IPS-18a (cell line): ENCODE measurements around the gene FRRS1L.

Experiments
- H3K27ac ChIP-seq: one replicate; pipeline ENCODE4 v1.5.1; 2013; ENCODE audit warnings: low read length
- H3K27me3 ChIP-seq: one replicate; pipeline ENCODE4 v1.6.1; 2013; ENCODE audit warnings: mild to moderate bottlenecking, low read length; ENCODE audit not compliant: control insufficient read depth, insufficient read depth
- H3K36me3 ChIP-seq: one replicate; pipeline ENCODE4 v1.6.1; 2013; ENCODE audit warnings: low read depth, low read length; ENCODE audit not compliant: control insufficient read depth
- H3K4me1 ChIP-seq: one replicate; pipeline ENCODE4 v1.6.1; 2013; ENCODE audit warnings: low read depth, low read length; ENCODE audit not compliant: control insufficient read depth
- H3K4me3 ChIP-seq: one replicate; pipeline ENCODE4 v1.5.1; 2013; ENCODE audit warnings: low read length
- H3K9ac ChIP-seq: one replicate; pipeline ENCODE4 v1.6.1; 2013; ENCODE audit warnings: mild to moderate bottlenecking, low read length, moderate library complexity
- H3K9me3 ChIP-seq: one replicate; pipeline ENCODE4 v1.6.1; 2013; ENCODE audit warnings: low read depth, low read length; ENCODE audit not compliant: control insufficient read depth

The FRRS1L gene

GRCh38 chr9:109097146-109097545 lies 69.9 kb downstream of the FRRS1L start:
- H3K4me3 ChIP-seq, result no peak overlapping the region
- no peaks in the 10 kb centered on the region for H3K9me3 ChIP-seq
- H3K36me3 ChIP-seq, result peaks cover 25% of the 10 kb centered on the region
- no peaks in the 10 kb centered on the region for H3K27me3 ChIP-seq
- peaks cover 16% of the 10 kb centered on the region for H3K4me1 ChIP-seq
- no peak overlapping the region for H3K9ac ChIP-seq
- H3K27ac ChIP-seq, result no peak overlapping the region

GRCh38 chr9:109095321-109095720 lies 71.7 kb downstream of the FRRS1L start:
- no peak overlapping the region for H3K27ac ChIP-seq
- no peak overlapping the region for H3K4me3 ChIP-seq
- no peak overlapping the region for H3K9ac ChIP-seq
- H3K9me3 ChIP-seq, result no peaks in the 10 kb centered on the region
- peaks cover 38% of the 10 kb centered on the region for H3K36me3 ChIP-seq
- H3K27me3 ChIP-seq, result no peaks in the 10 kb centered on the region
- peaks cover 16% of the 10 kb centered on the region for H3K4me1 ChIP-seq

DNA sequence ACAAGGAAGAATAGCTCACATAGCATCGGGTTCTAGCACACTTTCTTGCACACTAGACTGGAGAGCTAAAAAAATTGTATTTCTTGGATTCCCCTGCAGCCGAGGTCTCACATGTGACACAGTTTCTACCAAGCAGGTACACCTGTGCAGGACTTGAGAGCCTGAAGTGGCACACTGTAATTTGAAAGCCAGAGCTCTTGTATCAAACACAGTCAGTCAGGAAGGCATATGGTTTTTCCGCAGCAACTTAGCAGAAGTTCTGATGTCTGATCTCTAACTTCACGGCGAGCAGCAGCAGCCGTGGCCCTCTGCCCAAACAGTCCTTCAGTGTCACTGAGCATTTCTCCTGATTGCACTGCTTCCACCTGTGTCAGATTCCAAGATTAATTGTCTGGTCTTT lies 72.8 kb downstream of the FRRS1L start:
- Histone ChIP-seq H3K36me3 (peaks cover 38% of the 10 kb centered on the region), H3K4me1 (peaks cover 12% of the 10 kb centered on the region), H3K27ac (no peak overlapping the region), H3K27me3 (no peaks in the 10 kb centered on the region), H3K9me3 (no peaks in the 10 kb centered on the region), H3K4me3 (no peak overlapping the region), H3K9ac (no peak overlapping the region)

DNA sequence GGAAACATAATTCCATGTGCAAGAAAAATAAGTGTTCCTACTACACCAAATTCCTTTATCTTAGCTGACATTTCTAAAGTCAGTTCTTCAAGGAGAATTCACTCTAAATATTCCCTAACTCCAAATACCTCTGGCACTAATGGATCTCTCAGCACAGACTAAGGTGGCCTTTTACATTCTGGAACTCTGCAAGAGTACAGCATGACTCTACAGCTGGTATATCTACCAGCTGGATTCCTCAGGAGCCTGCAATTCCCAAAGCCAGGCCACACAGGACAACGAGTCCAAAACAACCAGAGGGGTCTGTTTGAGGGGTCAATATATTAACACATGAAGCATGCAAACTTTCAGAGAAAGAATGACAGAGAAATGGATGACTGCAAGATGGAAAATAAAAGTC lies 74.5 kb downstream of the FRRS1L start:
- Histone ChIP-seq H3K9ac (no peak overlapping the region), H3K36me3 (peaks cover 46% of the 10 kb centered on the region)

DNA sequence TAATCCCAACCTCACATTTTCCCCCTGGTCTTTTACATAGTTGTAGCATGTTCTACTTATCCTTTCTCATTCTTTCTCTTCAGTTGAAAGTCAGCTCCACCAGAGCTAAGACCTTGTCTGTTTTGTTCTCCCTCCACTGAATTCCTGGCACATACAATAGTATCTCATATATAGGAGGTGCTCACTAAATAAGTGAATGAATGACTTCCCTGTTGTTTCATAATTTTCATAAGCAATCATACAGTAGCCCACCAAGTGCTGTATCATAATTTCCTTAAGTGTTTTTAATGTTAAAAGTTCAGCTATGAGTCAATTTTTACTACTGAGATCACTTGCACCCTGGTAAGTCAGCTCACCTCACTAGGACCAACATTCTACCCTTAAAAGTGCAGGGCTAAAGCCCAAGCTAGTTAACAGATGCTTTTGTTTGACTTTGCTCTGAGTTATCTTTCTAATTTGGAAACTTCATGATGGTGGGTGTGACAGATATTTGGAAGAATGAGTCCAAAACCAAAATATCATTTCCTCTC lies 74.9 kb downstream of the FRRS1L start:
- no peak overlapping the region for H3K4me3 ChIP-seq

More for the DNA sequence above, 74.5 kb downstream of the FRRS1L start:
- no peak overlapping the region for H3K4me3 ChIP-seq
- no peaks in the 10 kb centered on the region for H3K4me1 ChIP-seq
- no peak overlapping the region for H3K27ac ChIP-seq
- H3K9me3 ChIP-seq, result no peaks in the 10 kb centered on the region
- H3K27me3 ChIP-seq, result no peaks in the 10 kb centered on the region

DNA sequence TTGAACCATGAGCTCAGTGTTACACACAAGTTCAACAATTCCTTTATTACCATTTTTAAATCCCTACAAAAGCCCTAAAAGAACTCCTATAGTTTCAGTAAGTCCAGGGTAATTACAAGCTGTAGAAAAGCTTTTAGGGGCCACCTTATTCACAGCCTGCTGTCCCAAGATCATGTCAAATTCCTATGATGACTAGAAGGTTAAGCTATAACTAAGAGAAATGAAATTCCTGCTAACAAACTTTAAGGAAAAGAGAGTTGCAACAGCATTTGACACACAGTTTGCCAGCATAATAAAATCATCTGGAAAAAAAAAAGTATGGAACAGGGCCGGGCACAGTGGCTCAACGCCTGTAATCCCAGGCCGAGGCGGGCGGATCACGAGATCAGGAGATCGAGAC lies 78.8 kb downstream of the FRRS1L start:
- no peak overlapping the region for H3K4me3 ChIP-seq
- no peak overlapping the region for H3K27ac ChIP-seq
- peaks cover 59% of the 10 kb centered on the region for H3K36me3 ChIP-seq
- no peaks in the 10 kb centered on the region for H3K4me1 ChIP-seq
- H3K27me3 ChIP-seq, result no peaks in the 10 kb centered on the region
- no peaks in the 10 kb centered on the region for H3K9me3 ChIP-seq
- no peak overlapping the region for H3K9ac ChIP-seq

More for the DNA sequence above, 74.9 kb downstream of the FRRS1L start:
- Histone ChIP-seq H3K4me1 (no peaks in the 10 kb centered on the region), H3K9me3 (no peaks in the 10 kb centered on the region), H3K9ac (no peak overlapping the region), H3K36me3 (peaks cover 50% of the 10 kb centered on the region), H3K27ac (no peak overlapping the region), H3K27me3 (no peaks in the 10 kb centered on the region)

- Histone ChIP-seq H3K27me3 (no peaks in the 10 kb centered on the region), H3K27ac (no peak overlapping the region), H3K9me3 (no peaks in the 10 kb centered on the region), H3K36me3 (peaks cover 55% of the 10 kb centered on the region), H3K4me1 (no peaks in the 10 kb centered on the region), H3K4me3 (no peak overlapping the region), H3K9ac (no peak overlapping the region)
Measured at GRCh38 chr9:109087795-109088194, 79.3 kb downstream of the FRRS1L start.

DNA sequence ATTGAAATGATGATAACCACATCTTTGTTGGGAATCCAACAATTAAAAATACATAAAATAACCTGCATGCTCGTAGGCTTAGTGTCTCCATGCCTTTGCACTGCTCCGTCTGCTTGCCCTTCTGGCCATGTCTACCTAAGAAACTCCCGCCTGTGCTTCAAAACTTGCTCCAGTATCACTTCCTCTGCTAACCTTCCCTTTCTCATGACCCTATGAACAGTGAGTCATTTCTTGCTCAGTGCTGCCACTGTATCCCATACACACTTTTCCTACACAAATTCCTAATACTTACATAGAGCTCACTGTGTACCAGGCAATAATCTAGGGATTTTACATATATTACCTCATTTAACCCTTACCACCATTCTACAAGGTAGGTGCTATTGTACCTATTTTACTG lies 80.8 kb downstream of the FRRS1L start:
- H3K9ac ChIP-seq, result no peak overlapping the region
- no peaks in the 10 kb centered on the region for H3K27me3 ChIP-seq
- H3K9me3 ChIP-seq, result no peaks in the 10 kb centered on the region
- no peak overlapping the region for H3K4me3 ChIP-seq
- H3K4me1 ChIP-seq, result no peaks in the 10 kb centered on the region
- H3K27ac ChIP-seq, result no peak overlapping the region
- peaks cover 41% of the 10 kb centered on the region for H3K36me3 ChIP-seq

DNA sequence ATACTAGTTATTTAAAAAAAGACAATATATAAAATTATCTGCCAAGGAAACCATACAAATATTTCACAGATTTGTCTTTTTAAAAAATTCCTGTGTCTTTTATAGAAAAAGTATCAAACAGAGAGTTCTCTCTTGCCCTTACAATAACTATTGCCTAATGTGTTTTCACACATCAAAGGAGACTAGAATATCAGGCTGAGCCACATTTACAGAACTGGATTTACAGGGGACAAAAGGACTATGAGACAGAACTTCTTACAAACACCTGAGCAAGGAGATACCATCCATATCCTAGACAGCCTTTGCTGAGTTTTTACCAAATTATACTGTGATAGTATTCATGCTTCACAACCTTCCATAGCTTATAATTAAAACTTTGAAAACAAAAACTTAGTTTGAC lies 81.5 kb downstream of the FRRS1L start:
- Histone ChIP-seq H3K27ac (no peak overlapping the region), H3K36me3 (peaks cover 41% of the 10 kb centered on the region), H3K4me1 (no peaks in the 10 kb centered on the region), H3K4me3 (no peak overlapping the region), H3K9ac (no peak overlapping the region), H3K9me3 (no peaks in the 10 kb centered on the region), H3K27me3 (no peaks in the 10 kb centered on the region)

DNA sequence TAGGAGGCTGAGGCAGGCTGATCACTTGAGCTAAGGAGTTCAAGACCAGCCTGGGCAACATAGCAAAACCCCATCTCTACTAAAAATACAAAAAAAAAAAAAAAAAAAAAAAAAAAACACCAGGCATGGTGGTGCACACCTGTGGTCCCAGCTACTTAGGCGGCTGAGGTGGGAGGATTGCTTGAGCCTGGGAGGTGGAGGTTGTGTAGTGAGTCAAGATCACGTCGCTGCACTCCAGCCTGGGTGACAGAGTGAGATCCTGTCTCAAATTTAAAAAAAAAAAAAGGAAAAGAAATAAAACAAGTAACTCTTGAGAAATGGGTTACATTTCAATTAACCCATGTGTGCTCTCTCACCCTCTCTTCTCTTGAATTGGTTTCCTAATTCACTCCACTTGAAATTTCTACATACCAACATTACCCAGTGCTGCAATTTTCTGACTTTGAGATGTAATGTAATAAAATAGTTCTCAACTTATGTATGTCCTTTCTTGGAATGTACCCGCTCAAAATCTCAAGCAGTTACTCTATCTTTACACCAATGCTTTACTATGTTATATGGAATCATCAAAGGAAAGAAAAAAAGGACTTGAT lies 83.1 kb downstream of the FRRS1L start:
- Histone ChIP-seq H3K9me3 (no peaks in the 10 kb centered on the region), H3K9ac (no peak overlapping the region), H3K4me3 (no peak overlapping the region), H3K4me1 (no peaks in the 10 kb centered on the region), H3K27me3 (no peaks in the 10 kb centered on the region), H3K36me3 (peaks cover 55% of the 10 kb centered on the region), H3K27ac (no peak overlapping the region)

DNA sequence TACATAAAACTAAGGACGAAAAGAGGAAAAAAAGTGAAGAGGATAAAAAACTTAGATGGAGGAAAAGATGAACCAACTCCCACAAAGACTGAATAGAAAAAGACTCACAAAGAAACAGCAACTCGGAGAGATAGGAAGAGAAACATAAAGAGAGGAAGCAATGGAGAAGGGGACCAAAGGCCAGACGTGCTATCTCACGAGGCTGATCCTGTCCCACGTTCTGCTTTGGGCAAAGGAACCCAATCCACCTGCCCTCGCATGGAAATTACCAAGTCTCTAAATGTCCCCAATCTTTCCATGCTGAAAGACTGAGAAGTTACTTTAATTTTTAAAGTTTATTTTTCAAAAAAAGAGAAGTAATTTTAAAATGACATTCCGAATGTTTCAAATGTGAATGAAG lies 83.9 kb downstream of the FRRS1L start:
- H3K4me3 ChIP-seq, result no peak overlapping the region
- no peaks in the 10 kb centered on the region for H3K9me3 ChIP-seq
- no peaks in the 10 kb centered on the region for H3K27me3 ChIP-seq
- H3K36me3 ChIP-seq, result peaks cover 60% of the 10 kb centered on the region
- no peak overlapping the region for H3K27ac ChIP-seq
- H3K9ac ChIP-seq, result no peak overlapping the region
- H3K4me1 ChIP-seq, result no peaks in the 10 kb centered on the region

DNA sequence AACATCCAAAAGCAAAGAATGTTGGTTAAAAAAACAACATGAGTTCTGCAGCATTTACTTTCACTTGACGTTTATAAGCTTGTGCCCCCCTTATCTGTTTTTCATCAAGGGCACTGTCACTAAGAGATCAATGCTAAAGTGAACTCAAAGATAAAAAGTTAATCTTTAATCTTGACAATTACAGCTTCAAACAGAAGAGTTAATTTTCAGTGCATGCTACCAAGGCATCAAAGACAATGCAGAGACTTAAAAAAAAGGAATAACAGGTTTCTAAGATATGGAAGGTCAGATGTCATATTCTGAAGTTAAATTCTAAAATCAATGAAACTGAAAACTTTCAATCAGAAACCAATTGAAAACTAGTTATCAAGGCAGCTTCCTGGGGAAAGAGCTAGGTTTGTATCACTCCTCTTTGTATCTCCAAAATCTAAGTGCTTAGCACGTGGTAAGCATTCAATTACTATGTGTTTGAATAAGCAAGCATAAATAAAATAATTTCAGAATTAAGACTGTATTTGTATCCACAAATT lies 84.9 kb downstream of the FRRS1L start:
- Histone ChIP-seq H3K9me3 (no peaks in the 10 kb centered on the region), H3K4me1 (no peaks in the 10 kb centered on the region), H3K9ac (no peak overlapping the region), H3K27me3 (no peaks in the 10 kb centered on the region), H3K27ac (no peak overlapping the region), H3K36me3 (peaks cover 59% of the 10 kb centered on the region), H3K4me3 (no peak overlapping the region)
